ENCODE data around the gene SLC28A1. TPM values are rescaled to one million over a fixed set of nuclear protein-coding genes. Genes with fewer than 3 reads are reported as not detected.

SLC28A1 gene
- total RNA-seq, 1 experiment from 2014 or later, result 0.17 TPM

DNA sequence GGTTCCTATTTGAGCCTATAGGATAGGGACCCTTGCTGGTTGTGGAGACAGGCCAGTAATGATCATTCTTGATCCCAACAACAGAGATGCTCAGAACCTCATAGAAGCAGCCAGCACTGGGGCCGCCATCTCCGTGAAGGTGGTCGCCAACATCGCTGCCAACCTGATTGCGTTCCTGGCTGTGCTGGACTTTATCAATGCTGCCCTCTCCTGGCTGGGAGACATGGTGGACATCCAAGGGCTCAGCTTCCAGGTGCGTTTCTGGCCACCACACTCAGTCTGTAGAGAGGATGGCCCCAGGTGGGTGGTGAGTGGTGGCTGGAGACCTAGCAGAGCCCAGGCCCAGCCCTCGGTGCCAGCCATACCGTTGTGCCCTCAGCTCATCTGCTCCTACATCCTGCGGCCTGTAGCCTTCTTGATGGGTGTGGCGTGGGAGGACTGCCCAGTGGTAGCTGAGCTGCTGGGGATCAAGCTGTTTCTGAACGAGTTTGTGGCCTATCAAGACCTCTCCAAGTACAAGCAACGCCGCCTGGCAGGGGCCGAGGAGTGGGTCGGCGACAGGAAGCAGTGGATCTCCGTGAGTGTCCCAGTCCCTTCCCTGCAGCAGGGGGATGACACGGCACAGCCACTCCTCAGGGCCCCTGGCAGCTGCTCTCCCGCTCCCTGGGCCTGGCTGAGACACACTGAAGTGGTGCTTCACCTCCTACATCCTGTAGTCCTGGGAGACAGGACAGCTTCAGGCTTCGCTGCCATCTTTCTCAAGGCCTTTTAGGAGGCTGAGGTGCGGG lies 50.7 kb downstream of the SLC28A1 start:
- Mint-ChIP-seq H3K4me1 (ENCODE audit: low read depth, unreplicated experiment) (peaks cover 18% of the 10 kb centered on the region), H3K4me3 (ENCODE audit: low read depth, unreplicated experiment) (no peak overlapping the region), H3K36me3 (ENCODE audit: insufficient read depth, unreplicated experiment) (peaks cover 2% of the 10 kb centered on the region), H3K27me3 (ENCODE audit: unreplicated experiment) (no peaks in the 10 kb centered on the region), H3K9me3 (ENCODE audit: low read depth, unreplicated experiment) (no peaks in the 10 kb centered on the region), H3K27ac (ENCODE audit: unreplicated experiment) (no peak overlapping the region)
- intact Hi-C loops (cut with micrococcal nuclease; ENCODE audit: unreplicated experiment), result no loop called here
- BruUV-seq (replicated peaks), result no TSS peak
- CTCF ChIA-PET, result interaction anchor here (0.6 to 0.7 kb wide), 3 partner anchors 46 to 278 kb away, joined by 3 read pairs; partner anchors contain the start of genes NMB and PDE8A
- DNase-seq, result peak; percentile 57
- TF ChIP-seq, protein P1, sequence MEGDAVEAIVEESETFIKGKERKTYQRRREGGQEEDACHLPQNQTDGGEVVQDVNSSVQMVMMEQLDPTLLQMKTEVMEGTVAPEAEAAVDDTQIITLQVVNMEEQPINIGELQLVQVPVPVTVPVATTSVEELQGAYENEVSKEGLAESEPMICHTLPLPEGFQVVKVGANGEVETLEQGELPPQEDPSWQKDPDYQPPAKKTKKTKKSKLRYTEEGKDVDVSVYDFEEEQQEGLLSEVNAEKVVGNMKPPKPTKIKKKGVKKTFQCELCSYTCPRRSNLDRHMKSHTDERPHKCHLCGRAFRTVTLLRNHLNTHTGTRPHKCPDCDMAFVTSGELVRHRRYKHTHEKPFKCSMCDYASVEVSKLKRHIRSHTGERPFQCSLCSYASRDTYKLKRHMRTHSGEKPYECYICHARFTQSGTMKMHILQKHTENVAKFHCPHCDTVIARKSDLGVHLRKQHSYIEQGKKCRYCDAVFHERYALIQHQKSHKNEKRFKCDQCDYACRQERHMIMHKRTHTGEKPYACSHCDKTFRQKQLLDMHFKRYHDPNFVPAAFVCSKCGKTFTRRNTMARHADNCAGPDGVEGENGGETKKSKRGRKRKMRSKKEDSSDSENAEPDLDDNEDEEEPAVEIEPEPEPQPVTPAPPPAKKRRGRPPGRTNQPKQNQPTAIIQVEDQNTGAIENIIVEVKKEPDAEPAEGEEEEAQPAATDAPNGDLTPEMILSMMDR (IDR thresholded peaks at IDR 0.05; ENCODE audit: unreplicated experiment), result peak; percentile 14

DNA sequence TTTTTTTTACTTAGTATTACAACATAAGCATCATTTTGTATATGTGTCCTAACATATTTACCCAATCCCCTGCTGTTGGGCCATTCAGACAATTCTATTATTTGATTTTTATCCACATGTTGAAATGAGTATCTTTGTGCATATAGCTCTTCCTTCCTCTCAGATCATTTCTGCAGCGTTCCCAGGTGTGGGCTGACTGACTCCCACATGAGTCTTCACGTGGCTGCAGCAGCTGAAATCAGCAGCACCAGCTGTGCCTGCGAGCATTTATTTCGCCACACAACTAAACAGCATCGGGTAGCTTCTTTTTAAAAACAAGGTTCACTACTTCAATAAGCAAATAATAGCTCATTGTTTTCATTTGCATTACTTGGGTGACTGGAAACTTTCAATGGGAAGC lies 52.7 kb downstream of the SLC28A1 start:
- CTCF ChIA-PET, result interaction anchor here (0.7 kb wide), 1 partner anchor 241 kb away, joined by 3 read pairs; no protein-coding TSS in a partner anchor

DNA sequence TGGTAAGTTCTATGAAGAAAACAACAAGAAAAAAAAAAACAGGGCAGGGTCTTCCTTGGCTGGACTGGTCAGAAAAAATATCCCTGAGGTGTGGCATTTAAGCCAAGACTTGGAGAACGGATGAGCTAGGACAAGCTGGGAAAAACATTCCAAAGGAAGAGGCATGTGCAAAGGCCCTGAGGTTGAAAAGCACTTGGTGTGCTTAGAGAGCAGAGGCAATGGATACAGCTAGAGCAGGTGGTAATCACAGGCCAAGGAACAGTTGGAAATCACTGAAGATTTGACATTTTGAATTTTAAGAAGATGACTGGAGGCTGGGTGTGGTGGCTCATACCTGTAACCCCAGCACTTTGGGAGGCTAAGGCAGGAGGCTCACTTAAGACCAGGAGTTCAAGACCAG lies 54.3 kb downstream of the SLC28A1 start:
- intact Hi-C loops (cut with micrococcal nuclease; ENCODE audit: unreplicated experiment), result no loop called here
- H3K4me1 Mint-ChIP-seq (ENCODE audit: low read depth, unreplicated experiment), result peaks cover 7% of the 10 kb centered on the region
- BruUV-seq (replicated peaks), result no TSS peak
- CTCF ChIA-PET, result no interaction called here
- H3K27ac Mint-ChIP-seq (ENCODE audit: unreplicated experiment), result no peak overlapping the region
- TF ChIP-seq, protein P1 (IDR thresholded peaks at IDR 0.05; ENCODE audit: unreplicated experiment), result no peak
- H3K27me3 Mint-ChIP-seq (ENCODE audit: unreplicated experiment), result no peaks in the 10 kb centered on the region
- DNase-seq, result no peak
- no peaks in the 10 kb centered on the region for H3K9me3 Mint-ChIP-seq (ENCODE audit: low read depth, unreplicated experiment)
- peaks cover 6% of the 10 kb centered on the region for H3K36me3 Mint-ChIP-seq (ENCODE audit: insufficient read depth, unreplicated experiment)
- H3K4me3 Mint-ChIP-seq (ENCODE audit: low read depth, unreplicated experiment), result no peak overlapping the region

More for the DNA sequence above, 52.7 kb downstream of the SLC28A1 start:
- no peaks in the 10 kb centered on the region for H3K36me3 Mint-ChIP-seq (ENCODE audit: insufficient read depth, unreplicated experiment)
- H3K27ac Mint-ChIP-seq (ENCODE audit: unreplicated experiment), result no peak overlapping the region
- H3K27me3 Mint-ChIP-seq (ENCODE audit: unreplicated experiment), result no peaks in the 10 kb centered on the region
- H3K4me1 Mint-ChIP-seq (ENCODE audit: low read depth, unreplicated experiment), result peaks cover 10% of the 10 kb centered on the region
- H3K4me3 Mint-ChIP-seq (ENCODE audit: low read depth, unreplicated experiment), result no peak overlapping the region
- H3K9me3 Mint-ChIP-seq (ENCODE audit: low read depth, unreplicated experiment), result no peaks in the 10 kb centered on the region
- BruUV-seq (replicated peaks), result no TSS peak
- TF ChIP-seq, protein P1 (IDR thresholded peaks at IDR 0.05; ENCODE audit: unreplicated experiment), result no peak
- no peak for DNase-seq
- intact Hi-C loops (cut with micrococcal nuclease; ENCODE audit: unreplicated experiment), result no loop called here

DNA sequence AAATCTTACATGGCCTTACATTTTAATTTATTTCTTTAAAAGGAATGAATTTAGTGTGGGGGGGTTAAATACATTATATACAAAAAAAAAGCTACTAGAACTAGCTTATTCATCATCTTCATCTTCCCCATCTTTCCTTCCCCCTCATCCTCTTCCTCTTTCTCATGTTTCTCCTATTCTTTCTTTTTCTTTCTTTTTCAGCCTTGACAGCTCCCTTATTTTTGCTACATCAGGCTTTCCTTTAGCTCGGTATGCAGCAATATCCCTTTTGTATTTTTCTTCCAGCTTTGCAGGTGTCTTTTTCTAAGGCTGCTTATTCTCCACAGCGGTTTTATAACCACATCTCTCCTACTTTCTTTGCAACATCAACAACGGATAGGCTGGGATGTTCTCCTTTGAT lies 55.9 kb downstream of the SLC28A1 start:
- intact Hi-C loops (cut with micrococcal nuclease; ENCODE audit: unreplicated experiment), result no loop called here
- TF ChIP-seq, protein P1 (IDR thresholded peaks at IDR 0.05; ENCODE audit: unreplicated experiment), result no peak
- no TSS peak for BruUV-seq (replicated peaks)
- H3K27ac Mint-ChIP-seq (ENCODE audit: unreplicated experiment), result no peak overlapping the region
- CTCF ChIA-PET, result no interaction called here
- H3K4me3 Mint-ChIP-seq (ENCODE audit: low read depth, unreplicated experiment), result no peak overlapping the region
- DNase-seq, result no peak
- peaks cover 6% of the 10 kb centered on the region for H3K36me3 Mint-ChIP-seq (ENCODE audit: insufficient read depth, unreplicated experiment)
- no peaks in the 10 kb centered on the region for H3K27me3 Mint-ChIP-seq (ENCODE audit: unreplicated experiment)
- H3K4me1 Mint-ChIP-seq (ENCODE audit: low read depth, unreplicated experiment), result no peaks in the 10 kb centered on the region
- H3K9me3 Mint-ChIP-seq (ENCODE audit: low read depth, unreplicated experiment), result no peaks in the 10 kb centered on the region

Data from Calu3 (cell line).